GM19240 (cell line): ENCODE measurements around the gene EGFL6.
"Not testable (repeated sequence)": the region's sequence is repeated elsewhere in the genome, so short reads cannot be mapped to it uniquely, and the experiment has no call there.

Experiments used
- DNase-seq: peaks from one replicate; pipeline ENCODE4 v3.0.0; 2011; ENCODE audit warnings: low spot score; ENCODE audit not compliant: insufficient read length

EGFL6 gene

DNA sequence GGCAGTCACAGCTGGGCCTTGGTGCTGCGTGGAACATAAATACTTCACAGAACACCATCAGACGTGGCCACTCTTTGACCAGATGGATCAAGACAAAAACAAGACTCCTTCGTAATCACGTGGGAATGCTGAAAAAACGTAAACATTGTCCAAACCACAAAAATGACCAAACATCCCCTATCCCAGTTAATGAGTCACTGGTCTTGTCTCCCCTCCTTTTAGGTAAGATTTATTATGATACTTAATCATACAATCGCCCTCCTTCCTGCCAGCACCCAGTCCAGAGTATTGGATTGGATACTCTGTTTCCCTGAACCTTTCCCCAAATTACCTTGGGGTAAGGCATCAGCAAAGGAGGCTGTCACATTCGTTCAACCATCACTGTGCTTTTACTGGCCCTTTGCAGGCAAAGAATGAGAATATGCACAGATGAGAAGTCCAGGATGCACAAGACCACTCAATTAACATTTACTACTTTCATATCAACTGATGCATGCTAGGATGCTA is 82.9 kb downstream of the EGFL6 start:
- no peak for DNase-seq

DNA sequence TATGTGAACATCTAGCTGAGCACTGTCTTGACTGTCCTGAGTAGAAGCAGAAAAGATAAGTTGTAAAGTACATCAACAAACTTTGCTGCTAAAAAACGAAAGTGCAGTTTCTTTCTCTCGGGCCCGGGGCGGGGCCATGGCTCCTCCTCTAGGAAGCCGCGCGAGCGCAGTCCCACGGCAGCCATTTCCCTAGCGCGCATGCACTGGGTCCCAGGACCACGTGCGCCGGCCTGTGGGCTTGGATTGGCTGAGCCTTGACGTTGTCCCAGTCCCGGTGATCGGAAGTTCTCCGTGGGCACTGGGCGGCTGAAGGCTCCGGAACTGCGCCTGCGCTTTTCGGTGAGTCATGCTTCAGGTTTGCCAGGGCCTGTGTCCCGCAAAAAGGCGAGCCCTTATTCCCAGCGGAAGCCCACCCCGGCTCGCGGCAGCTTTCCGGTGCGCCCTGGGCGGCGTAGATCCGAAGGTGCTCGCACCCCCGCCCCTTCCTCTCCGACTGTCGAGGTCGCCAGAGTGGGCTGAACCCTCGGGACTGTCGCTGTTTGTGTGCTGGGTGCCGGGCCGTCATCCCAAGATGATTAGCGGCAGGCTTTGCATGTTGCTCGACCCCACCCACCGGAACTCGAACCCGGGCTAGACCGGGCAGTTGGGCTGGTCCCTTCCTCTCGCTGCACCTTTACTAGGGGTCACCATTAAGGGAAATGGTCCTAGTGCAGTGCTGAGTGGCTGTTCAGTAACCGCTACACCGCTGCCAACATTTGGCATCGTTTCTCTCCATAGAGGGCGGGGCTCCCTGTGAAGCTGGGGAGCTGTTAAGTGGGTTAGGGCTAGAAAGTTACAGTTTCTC is 83.7 kb downstream of the EGFL6 start, which contains the start of gene TCEANC:
Gene TCEANC, plus strand, starts transcription at position 292 of the 844 bp plus-strand sequence. CDS start 9,368 bp downstream, outside the sequence.
- peak; percentile 81 for DNase-seq

DNA sequence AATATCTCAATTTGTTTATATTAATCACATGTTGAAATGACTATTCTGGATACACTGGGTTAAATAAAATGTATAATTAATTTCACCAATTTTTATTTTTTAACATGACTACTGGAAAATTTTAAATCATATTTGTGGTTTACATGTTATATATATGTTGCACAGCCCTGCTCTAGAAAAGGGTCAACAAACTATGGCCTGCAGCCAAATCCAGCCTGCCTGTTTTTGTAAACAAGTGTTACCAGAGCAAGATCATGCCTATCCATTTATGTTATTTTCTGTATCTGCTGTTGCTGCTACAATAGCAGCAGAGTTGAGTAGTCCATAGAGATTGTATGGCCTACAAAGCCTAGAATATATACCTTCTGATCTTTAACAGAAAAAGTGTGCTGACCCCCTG is 84.7 kb downstream of the EGFL6 start:
- DNase-seq: no peak

DNA sequence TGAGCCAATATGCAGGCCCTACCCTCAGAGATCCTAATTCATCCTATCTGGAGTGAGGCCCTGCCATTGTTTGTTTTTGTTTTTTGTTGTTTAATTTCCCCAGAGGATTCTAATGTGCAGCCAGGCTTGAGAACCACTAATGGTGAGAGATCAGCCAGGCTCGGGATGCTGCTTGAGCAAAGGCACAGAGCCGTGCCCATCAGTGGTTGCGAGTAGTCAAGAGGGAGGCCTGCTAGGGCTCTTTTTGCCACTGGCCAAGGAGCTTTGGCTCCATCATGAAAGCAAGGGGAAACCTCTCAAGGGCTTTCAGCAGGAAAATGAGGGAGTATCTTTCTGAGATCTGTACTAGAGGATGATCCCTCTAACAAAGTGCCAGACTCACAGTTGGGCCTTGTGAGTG is 86.3 kb downstream of the EGFL6 start:
- no peak for DNase-seq

DNA sequence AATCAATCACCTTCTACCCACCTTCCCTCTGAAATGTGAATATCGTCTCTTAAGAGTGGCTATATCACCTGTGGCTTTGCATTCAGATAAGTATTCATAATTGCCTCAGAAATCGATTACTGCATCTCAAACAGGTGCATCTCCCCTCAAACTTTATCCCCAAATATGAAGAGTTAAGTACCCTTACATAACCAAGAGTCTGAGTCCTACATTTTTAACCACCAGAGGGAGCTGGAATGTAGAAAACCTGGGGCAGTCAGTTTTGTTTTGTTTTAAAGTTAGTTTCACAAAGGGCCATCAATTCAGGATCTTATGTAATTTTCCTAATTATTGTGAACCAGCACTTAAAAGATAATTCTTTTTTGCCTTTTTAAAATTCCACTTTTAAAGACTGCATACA is 89.2 kb downstream of the EGFL6 start:
- DNase-seq: no peak

DNA sequence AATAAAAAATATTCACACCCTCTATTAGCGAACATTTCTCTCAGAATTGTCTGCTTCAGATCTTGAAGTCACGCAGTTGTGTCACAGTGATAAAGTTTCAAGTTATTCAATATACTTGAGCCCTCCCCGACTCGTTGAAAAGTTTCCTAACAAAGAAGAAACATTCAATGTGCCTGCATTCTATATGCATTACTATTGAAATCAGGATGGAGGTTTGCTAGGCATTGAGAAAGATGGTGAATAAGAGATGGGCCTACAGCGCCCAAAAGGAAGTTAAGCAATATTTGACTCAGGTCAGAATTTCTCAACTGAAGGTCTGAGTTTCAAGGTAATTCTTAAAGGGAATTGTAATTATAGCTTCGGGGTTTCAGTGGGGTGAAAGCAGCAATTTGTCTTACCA is 89.7 kb downstream of the EGFL6 start:
- DNase-seq: no peak

DNA sequence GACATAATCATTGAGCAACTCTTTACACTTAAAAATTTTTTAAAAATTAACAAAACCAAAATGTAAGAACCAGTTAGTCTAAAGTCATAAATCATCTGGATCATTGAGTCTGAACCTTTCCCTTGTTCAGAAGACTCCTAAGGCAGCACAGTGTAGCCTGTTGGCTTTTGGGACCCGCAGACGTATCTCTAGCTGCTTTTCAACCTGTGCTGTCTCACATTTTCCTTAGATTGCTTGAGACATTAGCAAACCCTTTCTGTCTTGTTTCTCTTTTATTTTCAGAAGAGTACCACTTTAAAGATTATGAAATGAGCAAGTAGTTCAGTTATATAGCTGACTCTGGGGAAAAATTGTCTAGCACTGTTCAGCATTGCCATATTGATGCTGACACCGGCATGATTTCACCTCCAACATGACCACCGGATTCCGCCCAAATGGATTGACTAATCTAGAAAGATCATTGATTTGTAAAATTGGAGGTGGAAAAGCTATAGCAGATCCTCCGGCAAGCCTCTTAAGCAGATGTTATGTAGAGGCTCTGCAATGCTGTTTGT is 92.4 kb downstream of the EGFL6 start:
- DNase-seq: no peak

DNA sequence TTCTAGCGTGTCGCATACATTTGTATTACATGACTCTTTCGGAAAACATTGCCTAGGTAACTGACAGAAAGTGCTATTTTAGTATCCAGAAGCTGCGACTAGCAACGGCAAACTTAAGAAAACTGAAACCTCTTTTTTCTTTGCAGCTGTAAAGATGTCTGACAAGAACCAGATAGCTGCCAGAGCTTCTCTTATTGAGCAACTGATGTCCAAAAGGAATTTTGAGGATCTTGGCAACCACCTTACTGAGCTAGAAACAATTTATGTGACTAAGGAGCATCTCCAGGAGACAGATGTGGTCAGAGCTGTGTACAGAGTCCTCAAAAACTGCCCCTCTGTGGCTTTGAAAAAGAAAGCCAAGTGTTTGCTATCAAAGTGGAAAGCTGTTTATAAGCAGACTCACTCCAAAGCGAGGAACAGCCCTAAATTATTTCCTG is 93.0 kb downstream of the EGFL6 start:
- DNase-seq: no peak

DNA sequence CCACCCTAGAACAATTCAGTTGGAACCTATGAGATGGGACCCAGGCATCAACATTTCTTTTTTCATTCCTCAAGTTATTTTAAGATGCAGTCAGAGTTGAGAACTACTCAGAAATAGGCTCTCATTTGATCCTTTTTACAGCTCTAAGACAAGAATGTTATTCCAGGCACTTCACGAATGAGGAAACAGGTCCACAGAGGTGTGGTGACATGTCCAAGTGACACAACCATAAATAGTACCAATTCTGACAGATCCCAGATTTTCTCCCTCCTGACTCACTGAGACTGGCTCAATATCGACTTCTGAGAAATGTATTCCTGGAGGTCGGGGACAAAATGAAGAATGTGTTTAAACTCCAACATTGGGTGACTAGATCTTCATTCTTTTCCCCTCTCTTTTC is 94.6 kb downstream of the EGFL6 start:
- no peak for DNase-seq

DNA sequence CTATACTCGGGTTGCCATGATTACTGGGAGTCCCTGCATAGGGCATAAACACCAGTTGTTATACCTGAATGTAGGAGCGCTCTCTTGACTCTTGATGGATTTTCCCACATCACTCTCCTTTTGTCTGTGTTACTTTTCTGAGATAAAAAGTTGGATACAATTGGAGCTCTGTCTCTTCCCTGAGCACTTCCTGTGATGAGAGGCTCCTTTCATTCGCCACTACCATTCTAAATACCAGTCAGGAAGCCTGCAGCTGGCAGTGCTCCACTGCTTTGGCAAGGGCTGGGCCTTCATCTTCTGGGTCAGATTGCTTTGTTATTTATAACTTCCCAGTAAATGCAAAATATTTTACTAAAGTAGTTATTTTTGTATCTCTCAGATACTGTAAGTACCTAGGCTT is 97.4 kb downstream of the EGFL6 start:
- DNase-seq: no peak

DNA sequence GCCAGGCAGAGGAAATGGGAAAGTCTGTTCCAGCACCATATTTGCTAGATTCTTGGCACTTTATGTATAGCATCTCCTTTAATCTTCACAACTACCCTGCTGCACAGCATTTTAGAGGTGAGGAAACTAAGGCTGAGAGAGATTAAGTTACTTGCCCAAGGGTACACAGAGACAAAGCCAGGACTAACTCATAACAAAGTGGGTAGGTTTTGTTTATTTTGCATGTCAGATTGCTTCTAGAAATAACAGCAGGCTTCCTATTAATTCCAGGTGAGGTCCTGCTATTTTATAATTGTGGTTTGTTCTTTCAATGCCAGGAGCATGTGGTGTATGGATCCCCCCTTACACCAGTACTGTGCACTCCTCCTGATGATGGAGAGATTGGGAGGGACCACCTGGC is 98.5 kb downstream of the EGFL6 start:
- no peak for DNase-seq

DNA sequence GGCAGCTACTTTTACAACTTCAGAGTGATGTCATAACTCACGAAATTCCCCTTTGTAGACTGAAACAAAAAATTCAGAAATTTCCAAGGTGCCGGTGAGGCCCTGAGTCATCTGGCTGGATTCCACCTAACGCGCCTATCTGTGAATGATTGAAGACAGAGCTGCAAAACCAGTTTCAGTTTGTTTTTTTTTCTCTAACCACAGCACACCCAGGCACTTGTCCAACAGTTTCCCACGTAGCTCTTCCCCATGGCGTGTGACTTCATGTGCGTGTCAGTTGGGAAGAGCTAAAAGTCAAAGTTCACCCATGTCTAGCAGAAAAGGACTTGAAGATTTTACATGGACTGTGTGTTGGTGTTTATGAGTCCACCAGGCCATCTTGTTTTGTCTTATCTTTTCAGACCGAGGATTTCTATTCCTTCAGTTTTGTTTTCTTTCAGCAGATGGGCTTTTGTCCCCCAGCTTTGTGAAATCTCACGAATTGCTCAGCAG is 99.9 kb downstream of the EGFL6 start:
- no peak for DNase-seq

DNA sequence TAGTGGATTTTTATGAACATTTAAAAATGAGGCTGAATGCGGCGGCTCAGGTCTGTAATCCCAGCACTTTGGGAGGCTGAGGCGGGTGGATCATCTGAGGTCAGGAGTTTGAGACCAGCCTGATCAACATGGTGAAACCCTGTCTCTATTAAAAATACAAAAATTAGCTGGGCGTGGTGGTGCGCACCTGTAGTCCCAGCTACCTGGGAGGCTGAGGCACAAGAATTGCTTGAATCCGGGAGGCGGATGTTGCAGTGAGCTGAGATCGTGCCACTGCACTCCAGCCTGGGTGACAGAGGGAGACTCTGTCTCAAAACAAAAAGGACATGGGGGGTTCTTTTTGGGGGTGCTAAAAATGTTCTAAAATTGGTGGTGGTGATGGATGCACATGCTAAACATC is 100.4 kb downstream of the EGFL6 start:
- not testable (repeated sequence) for DNase-seq

DNA sequence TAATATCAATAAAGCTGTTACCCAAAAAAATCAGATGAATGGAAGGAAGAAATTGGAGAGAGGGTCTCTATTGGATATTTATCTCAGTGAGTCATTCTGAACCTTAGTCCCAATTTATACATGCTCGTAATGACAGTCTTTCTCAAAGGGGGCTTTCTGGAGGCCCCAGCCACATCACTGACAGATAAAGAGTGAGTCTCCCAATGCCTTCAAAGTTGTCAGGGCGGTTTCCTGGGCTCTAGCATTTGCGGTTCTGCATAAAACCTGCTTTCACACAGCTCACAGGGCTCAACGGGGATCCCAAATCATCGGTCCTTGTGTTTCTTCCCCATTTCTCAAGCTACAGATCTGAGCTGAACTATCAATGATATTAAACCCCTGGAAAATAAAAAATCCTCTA is 100.8 kb downstream of the EGFL6 start:
- DNase-seq: no peak

DNA sequence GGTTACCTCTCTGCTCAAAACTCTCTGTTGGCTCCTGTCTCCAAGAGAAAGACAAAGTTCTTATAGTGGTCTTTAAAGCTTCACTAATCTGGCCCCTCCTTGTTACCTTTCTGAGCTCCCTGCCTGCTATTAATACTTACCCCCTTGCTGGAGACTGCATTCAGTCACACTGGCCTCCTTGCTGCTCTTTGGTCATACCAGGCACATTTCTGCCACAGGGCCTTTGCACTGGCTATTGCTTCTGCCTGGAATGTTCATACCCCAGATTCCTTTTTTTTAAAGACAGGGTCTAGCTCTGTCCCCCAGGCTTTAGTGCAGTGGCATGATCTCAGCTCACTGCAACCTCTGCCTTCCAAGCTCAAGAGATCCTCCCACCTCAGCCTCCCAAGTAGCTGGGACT is 103.6 kb downstream of the EGFL6 start:
- no peak for DNase-seq

DNA sequence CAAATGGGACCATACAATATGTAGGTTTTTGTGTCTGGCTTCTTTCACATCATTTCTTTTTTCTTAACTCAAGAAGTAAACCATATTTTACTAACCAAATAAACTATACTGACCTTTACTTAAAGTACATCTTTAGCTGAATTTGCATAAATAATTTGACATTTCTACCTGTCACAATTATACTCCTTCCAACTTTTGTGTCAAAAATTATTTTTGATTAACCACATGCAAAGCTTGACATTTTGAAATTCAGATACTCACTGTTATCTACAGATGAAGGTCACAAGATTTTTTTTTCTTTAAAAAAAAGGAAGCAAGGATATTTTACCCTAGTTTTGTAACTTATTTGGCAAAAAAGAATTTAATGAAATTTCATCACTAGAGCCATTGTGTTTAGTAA is 107.5 kb downstream of the EGFL6 start:
- DNase-seq: no peak

DNA sequence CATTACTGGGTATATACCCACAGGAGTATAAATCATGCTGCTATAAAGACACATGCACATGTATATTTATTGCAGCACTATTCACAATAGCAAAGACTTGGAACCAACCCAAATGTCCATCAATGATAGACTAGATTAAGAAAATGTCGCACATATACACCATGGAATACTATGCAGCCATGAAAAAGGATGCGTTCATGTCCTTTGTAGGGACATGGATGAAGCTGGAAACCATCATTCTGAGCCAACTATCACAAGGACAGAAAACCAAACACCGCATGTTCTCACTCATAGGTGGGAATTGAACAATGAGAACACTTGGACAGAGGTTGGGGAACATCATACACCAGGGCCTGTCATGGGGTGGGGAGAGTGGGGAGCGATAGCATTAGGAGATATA is 110.3 kb downstream of the EGFL6 start:
- not testable (repeated sequence) for DNase-seq

DNA sequence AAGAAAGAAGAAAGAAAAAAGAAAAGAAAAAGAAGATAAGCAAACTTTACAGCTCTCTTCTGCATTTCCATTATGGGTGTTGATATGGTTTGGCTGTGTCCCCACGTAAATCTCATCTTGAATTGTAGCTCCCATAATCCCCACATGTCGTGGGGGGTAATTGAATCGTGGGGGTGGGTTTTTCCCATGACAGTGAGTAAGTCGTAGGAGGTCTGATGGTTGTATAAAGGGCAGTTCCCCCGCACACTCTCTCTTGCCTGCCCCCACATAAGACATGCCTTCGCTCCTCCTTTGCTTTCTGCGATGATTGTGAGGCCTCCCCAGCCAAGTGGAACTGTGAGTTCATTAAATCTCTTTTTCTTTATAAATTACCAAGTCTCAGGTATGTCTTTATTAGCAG is 112.2 kb downstream of the EGFL6 start:
- DNase-seq: no peak
